ENCODE results near the gene ASTE1. TPM values are rescaled to one million over a fixed set of nuclear protein-coding genes. Genes with fewer than 3 reads are reported as not detected.
A peak's percentile ranks its signal among the peaks of the same experiment; 100 is the strongest.
"Not testable (repeated sequence)": the region's sequence is repeated elsewhere in the genome, so short reads cannot be mapped to it uniquely, and the experiment has no call there.

The ASTE1 gene
- total RNA-seq, 1 donor from 2014 or later: 8.7 TPM

DNA sequence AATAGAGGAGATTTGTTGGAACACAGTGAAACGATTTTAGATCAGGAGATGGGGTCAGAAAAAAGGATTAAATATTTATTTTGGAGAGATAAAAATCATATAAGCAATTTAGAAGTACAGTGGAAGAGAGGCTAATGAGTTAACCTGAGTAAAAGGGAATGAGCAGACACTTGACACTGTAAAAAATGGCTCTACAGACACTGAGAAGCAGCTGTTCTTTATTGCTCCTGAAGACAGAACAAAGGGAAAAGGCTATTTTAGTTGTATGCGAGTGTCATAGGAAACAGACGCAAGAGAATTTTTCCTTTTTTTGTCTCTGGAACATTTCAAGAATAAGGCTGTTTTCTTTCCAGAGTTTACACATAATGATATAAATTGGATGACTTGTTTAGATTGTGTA, 34.3 kb downstream of the ASTE1 start:
- intact Hi-C loops (cut with micrococcal nuclease): no loop called here
- DNase-seq: no peak
- Mint-ChIP-seq H3K9me3 (no peaks in the 10 kb centered on the region), H3K4me1 (peaks cover 5% of the 10 kb centered on the region), H3K36me3 (ENCODE audit: low read depth) (peaks cover 29% of the 10 kb centered on the region), H3K27ac (no peak overlapping the region), H3K27me3 (no peaks in the 10 kb centered on the region), H3K4me3 (no peak overlapping the region)

DNA sequence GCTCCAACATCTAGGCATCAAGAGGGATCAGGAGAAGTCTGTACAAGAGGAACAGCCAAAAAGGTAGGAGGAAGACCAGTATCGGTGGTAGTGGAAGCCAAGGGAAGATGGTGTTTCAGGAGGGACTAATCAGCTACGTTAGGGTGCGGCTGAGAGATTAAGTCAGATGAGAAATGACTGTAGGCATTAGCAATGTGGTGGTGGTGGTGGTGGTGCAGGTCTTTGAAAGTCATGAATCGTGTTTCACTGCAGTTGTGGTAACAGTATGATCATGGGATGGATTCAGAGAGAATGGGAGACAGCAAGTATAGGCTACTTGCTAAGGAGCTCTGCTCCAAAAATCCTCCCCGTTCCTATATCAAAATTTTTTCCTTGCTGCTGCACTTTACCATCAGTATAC, 35.5 kb downstream of the ASTE1 start:
- Mint-ChIP-seq H3K36me3 (ENCODE audit: low read depth) (peaks cover 26% of the 10 kb centered on the region), H3K27me3 (no peaks in the 10 kb centered on the region), H3K9me3 (no peaks in the 10 kb centered on the region), H3K4me3 (no peak overlapping the region), H3K4me1 (peaks cover 5% of the 10 kb centered on the region), H3K27ac (no peak overlapping the region)
- DNase-seq: no peak
- intact Hi-C loops (cut with micrococcal nuclease): no loop called here

DNA sequence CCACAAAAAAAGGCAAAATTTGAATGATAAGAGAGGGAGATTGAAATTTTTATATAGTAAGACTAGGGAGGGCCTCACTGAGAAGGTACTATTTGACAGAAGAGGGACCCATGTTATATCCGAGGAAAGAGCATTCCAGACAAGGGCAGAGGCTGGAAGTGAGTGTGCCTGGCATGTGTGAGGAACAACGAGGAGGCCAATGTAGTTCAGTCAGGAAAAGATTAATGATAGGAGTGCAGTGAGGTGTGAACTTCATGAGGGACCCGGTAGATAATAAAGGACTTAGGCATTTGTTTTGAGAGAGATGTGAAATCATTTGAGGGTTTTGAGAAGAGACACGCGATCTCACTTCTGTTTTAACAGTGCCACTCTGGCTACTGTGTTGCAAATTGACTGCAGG, 36.3 kb downstream of the ASTE1 start:
- Mint-ChIP-seq H3K9me3 (no peaks in the 10 kb centered on the region), H3K27ac (no peak overlapping the region), H3K4me1 (peaks cover 5% of the 10 kb centered on the region), H3K27me3 (no peaks in the 10 kb centered on the region), H3K36me3 (ENCODE audit: low read depth) (peaks cover 29% of the 10 kb centered on the region), H3K4me3 (no peak overlapping the region)
- no peak for DNase-seq
- intact Hi-C loops (cut with micrococcal nuclease): no loop called here

DNA sequence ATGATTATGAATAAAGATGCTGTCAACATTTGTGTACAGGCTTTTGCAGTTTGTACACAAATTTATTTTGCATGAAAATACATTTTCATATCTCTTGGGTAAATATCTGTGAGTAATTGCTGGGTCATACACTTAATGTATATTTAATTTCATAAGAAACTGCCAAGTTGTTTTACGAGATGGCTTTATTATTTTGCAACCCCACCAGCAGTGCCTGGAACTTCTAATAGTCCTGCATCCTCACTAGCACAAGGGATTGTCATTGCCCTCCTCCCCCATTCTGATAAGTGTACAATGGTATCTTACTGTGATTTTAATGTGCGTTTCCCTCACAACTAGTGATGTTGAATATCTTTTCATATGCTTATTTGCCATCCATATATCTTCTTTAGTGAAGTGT, 45.2 kb downstream of the ASTE1 start:
- H3K4me3 Mint-ChIP-seq: no peak overlapping the region
- peaks cover 33% of the 10 kb centered on the region for H3K36me3 Mint-ChIP-seq (ENCODE audit: low read depth)
- H3K9me3 Mint-ChIP-seq: no peaks in the 10 kb centered on the region
- H3K4me1 Mint-ChIP-seq: peaks cover 2% of the 10 kb centered on the region
- DNase-seq: no peak
- H3K27ac Mint-ChIP-seq: no peak overlapping the region
- intact Hi-C loops (cut with micrococcal nuclease): no loop called here
- no peaks in the 10 kb centered on the region for H3K27me3 Mint-ChIP-seq

DNA sequence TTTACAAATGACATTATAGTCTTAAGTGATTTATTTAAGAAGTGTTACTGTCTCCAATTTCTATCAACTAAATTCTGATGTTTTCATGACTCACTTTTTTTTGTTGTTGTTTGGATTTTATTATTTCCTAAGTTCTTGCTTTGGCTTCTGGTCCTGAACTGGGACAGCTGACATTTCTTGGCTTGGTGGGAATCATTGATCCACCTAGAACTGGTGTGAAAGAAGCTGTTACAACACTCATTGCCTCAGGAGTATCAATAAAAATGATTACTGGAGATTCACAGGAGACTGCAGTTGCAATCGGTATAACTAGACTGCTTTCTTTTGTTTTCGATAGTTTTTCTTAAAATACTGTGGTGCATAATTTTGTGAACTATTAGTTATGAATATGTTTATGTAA, 47.5 kb downstream of the ASTE1 start:
- Mint-ChIP-seq H3K27ac (no peak overlapping the region), H3K9me3 (no peaks in the 10 kb centered on the region), H3K27me3 (no peaks in the 10 kb centered on the region), H3K4me1 (peaks cover 2% of the 10 kb centered on the region), H3K4me3 (no peak overlapping the region), H3K36me3 (ENCODE audit: low read depth) (peaks cover 36% of the 10 kb centered on the region)
- no peak for DNase-seq
- intact Hi-C loops (cut with micrococcal nuclease): no loop called here

DNA sequence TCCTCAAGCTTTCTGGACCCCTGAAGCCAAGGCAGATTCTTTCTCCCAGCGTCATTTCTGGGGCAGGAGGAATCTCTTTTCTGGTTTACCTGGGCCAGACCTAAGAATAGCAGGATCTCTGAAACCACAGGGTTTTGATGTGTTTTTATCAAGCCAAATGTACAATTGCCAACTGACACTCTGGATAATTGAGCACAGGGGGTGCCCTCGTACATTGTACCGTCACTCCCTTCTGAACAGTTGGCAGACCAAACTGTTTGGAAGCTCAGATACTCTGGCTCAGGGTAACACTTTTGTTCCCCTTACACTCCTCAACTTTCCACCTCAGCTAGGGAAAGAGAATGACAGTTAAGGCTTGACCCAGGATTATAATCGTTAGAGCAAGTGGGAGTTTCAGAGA, 49.9 kb downstream of the ASTE1 start:
- Mint-ChIP-seq H3K4me3 (no peak overlapping the region), H3K27ac (no peak overlapping the region), H3K27me3 (no peaks in the 10 kb centered on the region), H3K4me1 (peaks cover 2% of the 10 kb centered on the region), H3K9me3 (no peaks in the 10 kb centered on the region), H3K36me3 (ENCODE audit: low read depth) (peaks cover 40% of the 10 kb centered on the region)
- intact Hi-C loops (cut with micrococcal nuclease): no loop called here
- DNase-seq: no peak

DNA sequence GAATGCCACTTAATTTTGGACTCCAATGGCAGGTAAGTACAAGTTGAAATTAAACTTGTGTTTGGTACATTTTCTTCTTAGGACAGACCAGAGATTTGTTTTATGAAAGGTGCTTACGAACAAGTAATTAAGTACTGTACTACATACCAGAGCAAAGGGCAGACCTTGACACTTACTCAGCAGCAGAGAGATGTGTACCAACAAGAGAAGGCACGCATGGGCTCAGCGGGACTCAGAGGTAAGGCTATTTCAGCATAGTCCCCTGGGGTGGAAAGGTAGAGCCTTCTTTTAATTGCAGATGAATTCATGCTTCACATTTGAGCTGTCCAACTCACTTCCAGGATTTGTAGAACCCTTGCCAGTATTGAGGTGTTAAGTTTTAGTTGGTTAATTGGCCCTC, 51.4 kb downstream of the ASTE1 start:
- Mint-ChIP-seq H3K4me1 (peaks cover 9% of the 10 kb centered on the region), H3K9me3 (no peaks in the 10 kb centered on the region), H3K4me3 (no peak overlapping the region), H3K27me3 (no peaks in the 10 kb centered on the region), H3K36me3 (ENCODE audit: low read depth) (peaks cover 49% of the 10 kb centered on the region), H3K27ac (no peak overlapping the region)
- no peak for DNase-seq
- intact Hi-C loops (cut with micrococcal nuclease): no loop called here

DNA sequence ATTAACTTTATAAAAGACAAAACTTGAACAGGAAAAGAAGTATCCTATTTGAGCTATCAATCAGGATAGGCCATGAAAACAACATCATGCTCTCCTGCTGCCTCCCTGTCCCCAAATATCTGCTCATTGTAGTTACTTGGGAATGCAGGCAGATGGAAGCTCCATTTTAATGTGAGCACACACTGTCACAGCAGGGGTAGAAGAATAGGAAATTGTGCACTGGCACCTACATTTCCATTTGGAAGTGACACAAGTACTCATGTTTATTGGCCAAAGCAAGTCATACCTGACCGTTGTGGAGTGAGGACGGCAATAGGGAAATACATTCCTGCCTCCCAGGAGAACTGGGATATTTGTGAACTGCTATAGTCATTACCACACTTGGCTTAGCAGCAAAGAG, 52.4 kb downstream of the ASTE1 start:
- no peak for DNase-seq
- Mint-ChIP-seq H3K36me3 (ENCODE audit: low read depth) (peaks cover 47% of the 10 kb centered on the region), H3K27me3 (no peaks in the 10 kb centered on the region), H3K4me1 (peaks cover 9% of the 10 kb centered on the region), H3K9me3 (no peaks in the 10 kb centered on the region), H3K27ac (no peak overlapping the region), H3K4me3 (no peak overlapping the region)
- intact Hi-C loops (cut with micrococcal nuclease): loop anchor here (5.0 kb wide), 1 partner anchor 77 kb away; no protein-coding TSS in a partner anchor

DNA sequence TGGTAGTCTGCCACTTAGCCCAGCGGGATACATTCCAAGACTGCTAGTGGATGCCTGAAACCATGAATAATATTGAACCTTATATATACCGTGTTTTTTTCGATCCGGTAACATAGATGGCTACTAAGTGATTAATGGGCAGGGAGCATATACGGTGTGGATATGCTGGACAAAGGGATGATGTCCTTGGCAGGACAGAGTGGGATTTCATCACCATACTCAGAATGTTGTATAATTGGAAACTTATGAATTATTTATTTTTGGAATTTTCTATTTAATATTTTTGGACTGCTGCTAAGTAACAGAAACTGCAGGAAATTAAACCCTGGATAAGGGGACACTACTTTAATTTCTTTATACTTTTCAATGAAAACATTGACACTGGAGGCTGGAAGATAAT, 53.2 kb downstream of the ASTE1 start:
- peaks cover 44% of the 10 kb centered on the region for H3K36me3 Mint-ChIP-seq (ENCODE audit: low read depth)
- peaks cover 9% of the 10 kb centered on the region for H3K4me1 Mint-ChIP-seq
- H3K9me3 Mint-ChIP-seq: no peaks in the 10 kb centered on the region
- no peak overlapping the region for H3K4me3 Mint-ChIP-seq
- no peaks in the 10 kb centered on the region for H3K27me3 Mint-ChIP-seq
- DNase-seq: no peak
- no peak overlapping the region for H3K27ac Mint-ChIP-seq
- intact Hi-C loops (cut with micrococcal nuclease): loop anchor here (5.0 kb wide), 1 partner anchor 76 kb away; no protein-coding TSS in a partner anchor

DNA sequence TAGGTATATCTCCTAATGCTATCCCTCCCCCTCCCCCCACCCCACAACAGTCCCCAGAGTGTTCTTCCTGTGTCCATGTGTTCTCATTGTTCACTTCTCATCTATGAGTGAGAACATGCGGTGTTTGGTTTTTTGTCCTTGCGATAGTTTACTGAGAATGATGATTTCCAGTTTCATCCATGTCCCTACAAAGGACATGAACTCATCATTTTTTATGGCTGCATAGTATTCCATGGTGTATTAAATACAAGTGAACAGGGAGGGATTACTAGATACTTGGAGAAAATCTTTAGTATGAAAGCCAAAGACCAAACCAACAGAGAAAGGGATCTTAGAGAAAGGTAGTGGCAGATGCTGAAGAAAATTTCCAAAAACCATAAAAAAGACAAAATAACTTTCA, 54.0 kb downstream of the ASTE1 start:
- DNase-seq, H3K9me3 Mint-ChIP-seq, H3K4me1 Mint-ChIP-seq, H3K4me3 Mint-ChIP-seq, H3K27me3 Mint-ChIP-seq, H3K27ac Mint-ChIP-seq: not testable (repeated sequence)
- peaks cover 49% of the 10 kb centered on the region for H3K36me3 Mint-ChIP-seq (ENCODE audit: low read depth)
- intact Hi-C loops (cut with micrococcal nuclease): loop anchor here (5.0 kb wide), 1 partner anchor 75 kb away; no protein-coding TSS in a partner anchor

DNA sequence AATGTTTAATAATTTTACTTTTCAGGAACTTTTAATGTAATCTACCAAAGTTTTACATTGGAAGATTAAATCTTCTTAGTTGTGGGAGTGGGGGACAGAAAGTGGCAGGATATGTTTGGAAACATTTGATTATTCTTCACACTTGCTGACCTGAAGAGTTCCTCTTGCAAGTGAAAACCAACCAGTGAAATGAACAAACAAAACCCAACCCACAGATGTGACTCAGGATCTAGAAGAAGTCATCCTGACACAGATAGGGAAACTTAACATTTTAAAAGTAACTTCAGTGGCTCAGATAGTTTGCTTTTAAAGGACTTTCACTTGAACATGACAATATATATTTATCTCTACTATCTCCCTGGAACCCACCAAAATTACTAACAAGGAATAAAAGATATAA, 55.4 kb downstream of the ASTE1 start:
- no peak for DNase-seq
- Mint-ChIP-seq H3K36me3 (ENCODE audit: low read depth) (peaks cover 53% of the 10 kb centered on the region), H3K27ac (peak overlapping the region; percentile 61), H3K9me3 (no peaks in the 10 kb centered on the region), H3K4me3 (no peak overlapping the region), H3K27me3 (no peaks in the 10 kb centered on the region), H3K4me1 (peaks cover 10% of the 10 kb centered on the region)
- intact Hi-C loops (cut with micrococcal nuclease): loop anchor here (1.0 to 5.0 kb wide), 2 partner anchors 74 to 121 kb away; no protein-coding TSS in a partner anchor

DNA sequence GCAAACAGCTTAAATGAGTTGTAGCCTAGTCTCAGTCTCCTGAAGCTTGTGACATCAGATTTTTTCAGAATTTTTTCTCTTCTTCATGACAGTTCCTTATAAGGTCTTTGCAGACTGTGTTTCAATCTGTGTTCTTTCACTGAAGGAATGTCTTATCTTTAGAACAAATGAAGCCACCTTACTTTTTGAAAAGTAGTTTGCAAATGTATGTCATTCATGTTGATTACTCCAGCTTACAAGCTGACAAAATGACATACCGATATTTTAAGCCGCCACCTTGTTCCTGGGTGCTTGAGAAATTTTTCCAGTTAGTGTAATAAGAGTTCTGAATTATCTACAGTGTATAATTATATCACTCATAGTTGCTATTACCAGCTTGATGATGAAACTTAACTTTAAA, 57.0 kb downstream of the ASTE1 start:
- H3K4me3 Mint-ChIP-seq: no peak overlapping the region
- intact Hi-C loops (cut with micrococcal nuclease): loop anchor here (5.0 kb wide), 1 partner anchor 72 kb away; no protein-coding TSS in a partner anchor
- no peak for DNase-seq
- no peak overlapping the region for H3K27ac Mint-ChIP-seq
- H3K4me1 Mint-ChIP-seq: peaks cover 10% of the 10 kb centered on the region
- no peaks in the 10 kb centered on the region for H3K27me3 Mint-ChIP-seq
- H3K36me3 Mint-ChIP-seq (ENCODE audit: low read depth): peaks cover 59% of the 10 kb centered on the region
- H3K9me3 Mint-ChIP-seq: no peaks in the 10 kb centered on the region

DNA sequence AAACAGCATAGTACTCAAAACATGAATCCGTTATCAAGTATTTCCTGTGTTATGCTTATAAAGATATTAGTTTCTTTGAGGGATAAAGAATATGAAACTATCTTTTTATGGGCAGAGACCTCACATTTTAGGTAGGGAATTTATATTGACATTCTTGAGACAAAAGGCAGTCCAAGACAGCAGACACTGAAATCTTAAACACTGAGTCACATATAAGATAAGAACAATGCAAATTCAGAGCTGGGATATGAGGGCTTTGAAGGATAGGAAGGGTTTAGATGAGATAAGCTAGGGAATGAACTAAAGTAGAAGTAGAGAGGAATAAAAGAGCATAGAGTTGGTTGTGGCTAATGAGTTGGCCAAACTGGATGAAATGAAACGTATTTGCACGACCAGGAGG, 58.4 kb downstream of the ASTE1 start:
- no peak for DNase-seq
- H3K27me3 Mint-ChIP-seq: no peaks in the 10 kb centered on the region
- H3K4me3 Mint-ChIP-seq: no peak overlapping the region
- peaks cover 62% of the 10 kb centered on the region for H3K36me3 Mint-ChIP-seq (ENCODE audit: low read depth)
- no peaks in the 10 kb centered on the region for H3K9me3 Mint-ChIP-seq
- no peak overlapping the region for H3K27ac Mint-ChIP-seq
- peaks cover 10% of the 10 kb centered on the region for H3K4me1 Mint-ChIP-seq
- intact Hi-C loops (cut with micrococcal nuclease): no loop called here

DNA sequence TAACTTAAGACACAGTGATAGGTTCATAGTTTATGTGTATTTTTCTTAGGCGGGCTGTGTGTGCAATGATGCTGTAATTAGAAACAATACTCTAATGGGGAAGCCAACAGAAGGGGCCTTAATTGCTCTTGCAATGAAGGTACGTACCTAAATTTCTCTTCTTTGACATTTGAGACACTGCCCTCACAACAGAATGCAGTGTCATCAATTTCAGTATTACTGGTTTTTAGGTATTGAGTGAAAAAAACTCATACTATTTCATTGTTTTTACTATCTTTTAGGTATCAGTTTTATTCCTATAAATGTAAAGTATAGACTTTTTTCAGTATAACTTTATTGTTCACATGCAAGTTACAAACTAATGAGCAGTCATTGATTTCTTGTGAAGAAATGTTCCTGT, 59.3 kb downstream of the ASTE1 start:
- no peaks in the 10 kb centered on the region for H3K9me3 Mint-ChIP-seq
- H3K4me1 Mint-ChIP-seq: peaks cover 10% of the 10 kb centered on the region
- no peak overlapping the region for H3K4me3 Mint-ChIP-seq
- intact Hi-C loops (cut with micrococcal nuclease): no loop called here
- no peaks in the 10 kb centered on the region for H3K27me3 Mint-ChIP-seq
- no peak for DNase-seq
- peaks cover 55% of the 10 kb centered on the region for H3K36me3 Mint-ChIP-seq (ENCODE audit: low read depth)
- H3K27ac Mint-ChIP-seq: no peak overlapping the region

DNA sequence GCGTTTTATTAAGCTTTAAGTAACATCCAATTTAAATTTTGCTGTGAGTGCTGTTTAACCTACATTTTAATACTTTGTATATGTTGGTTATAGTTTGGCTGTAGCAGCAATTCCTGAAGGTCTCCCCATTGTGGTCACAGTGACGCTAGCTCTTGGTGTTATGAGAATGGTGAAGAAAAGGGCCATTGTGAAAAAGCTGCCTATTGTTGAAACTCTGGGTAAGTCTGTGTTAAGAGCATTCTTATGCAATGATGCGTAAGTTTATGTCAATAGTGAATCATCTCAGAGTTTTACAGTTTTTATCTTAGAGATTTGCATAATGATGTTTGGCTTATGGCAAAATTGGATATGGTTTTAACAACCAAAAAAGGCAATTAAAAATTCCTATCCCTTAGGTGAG, 62.7 kb downstream of the ASTE1 start:
- Mint-ChIP-seq H3K27me3 (no peaks in the 10 kb centered on the region), H3K36me3 (ENCODE audit: low read depth) (peaks cover 55% of the 10 kb centered on the region), H3K4me1 (peaks cover 2% of the 10 kb centered on the region), H3K27ac (no peak overlapping the region), H3K4me3 (no peak overlapping the region), H3K9me3 (no peaks in the 10 kb centered on the region)
- no peak for DNase-seq
- intact Hi-C loops (cut with micrococcal nuclease): no loop called here
